Measurements from ENCODE around the gene FLACC1. TPM values are rescaled to one million over a fixed set of nuclear protein-coding genes. Genes with fewer than 3 reads are reported as not detected.

FLACC1 gene
- polyA plus RNA-seq, 3 donors, result 1.0 to 2.3 (median 2.3) TPM

DNA sequence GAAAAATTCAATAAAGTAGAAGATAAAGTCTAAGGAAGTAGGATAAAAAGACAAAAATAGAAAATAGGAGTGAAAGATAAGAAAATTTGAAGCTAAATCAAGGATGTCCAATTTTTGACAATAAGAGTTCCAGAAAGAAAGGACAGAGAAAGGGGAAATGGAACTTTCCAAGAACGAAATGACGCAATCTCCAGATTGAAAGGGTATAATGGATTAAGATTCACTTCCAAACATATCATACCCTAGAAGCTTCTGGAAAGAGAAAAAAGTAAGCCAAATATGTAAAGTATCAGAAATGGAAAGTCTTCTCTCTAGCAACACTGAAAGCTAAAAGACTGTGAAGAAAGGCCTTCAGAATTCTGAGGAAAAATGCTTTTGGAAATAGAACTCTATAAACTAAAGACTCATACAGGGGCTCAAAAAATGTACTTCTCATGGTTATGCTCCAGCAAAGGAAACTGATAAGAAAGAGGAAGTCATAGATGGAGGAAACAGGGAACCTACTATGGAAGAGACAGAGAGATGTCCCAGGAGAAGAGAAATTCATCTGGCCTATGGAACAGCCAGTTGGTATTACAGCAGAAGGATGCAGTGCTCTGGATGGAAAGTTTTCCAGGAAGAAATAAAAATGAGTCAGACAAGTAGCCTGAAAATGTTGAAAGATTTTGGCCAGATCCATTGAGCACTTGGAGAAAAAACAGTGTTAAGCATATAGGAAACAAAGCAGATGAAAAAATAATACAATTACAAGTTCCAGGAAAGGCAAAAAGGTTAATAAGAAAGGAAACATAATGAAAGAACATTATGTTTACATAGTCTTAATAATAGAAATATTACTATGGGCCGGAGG, 76.7 kb downstream of the FLACC1 start:
- no peak for DNase-seq (ENCODE audit: low read depth in 3 of 3, low spot score in 2 of 3)

DNA sequence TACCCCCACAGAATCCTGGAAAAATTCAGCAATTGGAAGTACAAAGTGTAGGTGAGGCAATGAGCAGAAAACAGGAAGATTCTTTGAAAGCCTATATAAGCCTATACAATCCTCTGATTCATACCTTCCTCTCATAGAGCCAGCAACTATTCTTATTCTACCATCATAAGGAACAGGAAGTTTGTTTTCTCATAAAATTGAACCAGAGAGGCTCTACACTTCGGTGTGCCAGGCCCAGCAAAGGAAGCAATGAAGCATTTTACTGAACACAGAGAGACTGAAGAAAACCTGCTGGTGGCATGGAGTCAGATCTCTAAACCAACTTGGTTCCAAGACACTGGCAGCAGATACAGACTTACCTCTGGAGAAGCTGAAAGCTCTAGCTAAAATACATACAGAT, 78.1 kb downstream of the FLACC1 start:
- no peak for DNase-seq (ENCODE audit: low read depth in 3 of 3, low spot score in 2 of 3)

DNA sequence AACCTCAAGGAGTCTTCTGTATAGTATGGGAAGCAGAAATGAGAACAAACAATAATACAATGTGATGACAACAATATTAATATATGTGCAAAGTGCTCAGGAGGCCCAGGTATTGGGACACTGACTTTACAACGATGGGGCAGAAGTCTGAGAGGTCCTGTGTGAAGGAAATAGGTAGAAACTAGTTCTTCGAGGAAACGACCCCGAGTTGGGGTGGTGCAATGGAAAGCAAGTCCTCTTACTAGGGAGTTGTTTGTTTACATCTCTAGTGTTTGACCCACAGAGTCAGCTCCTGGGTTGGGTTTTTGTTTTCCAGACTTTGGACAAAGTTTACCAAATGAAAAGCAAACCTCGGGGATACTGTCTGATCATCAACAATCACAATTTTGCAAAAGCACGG, 80.6 kb downstream of the FLACC1 start:
- no peak for DNase-seq (ENCODE audit: low read depth in 3 of 3, low spot score in 2 of 3)

DNA sequence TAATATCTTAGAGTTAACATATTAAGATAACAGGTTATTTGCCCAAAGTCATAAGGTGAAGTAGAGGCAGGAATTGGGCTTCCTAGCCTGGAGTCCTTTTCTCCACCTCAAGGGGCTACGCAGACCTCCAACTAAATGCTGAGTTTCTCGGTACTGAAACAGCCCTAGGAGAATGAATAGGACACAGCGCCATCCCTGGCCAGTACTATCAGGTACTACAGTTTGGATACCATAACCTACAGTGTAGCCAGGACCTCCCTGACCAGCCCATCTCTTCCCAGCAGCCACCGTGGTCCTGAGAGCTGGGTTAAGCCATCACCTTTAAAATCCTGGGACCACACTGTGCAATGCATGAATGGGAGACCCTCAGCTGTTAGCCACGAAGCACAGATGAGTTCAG, 81.2 kb downstream of the FLACC1 start:
- DNase-seq (ENCODE audit: low read depth in 3 of 3, low spot score in 2 of 3), result no peak

DNA sequence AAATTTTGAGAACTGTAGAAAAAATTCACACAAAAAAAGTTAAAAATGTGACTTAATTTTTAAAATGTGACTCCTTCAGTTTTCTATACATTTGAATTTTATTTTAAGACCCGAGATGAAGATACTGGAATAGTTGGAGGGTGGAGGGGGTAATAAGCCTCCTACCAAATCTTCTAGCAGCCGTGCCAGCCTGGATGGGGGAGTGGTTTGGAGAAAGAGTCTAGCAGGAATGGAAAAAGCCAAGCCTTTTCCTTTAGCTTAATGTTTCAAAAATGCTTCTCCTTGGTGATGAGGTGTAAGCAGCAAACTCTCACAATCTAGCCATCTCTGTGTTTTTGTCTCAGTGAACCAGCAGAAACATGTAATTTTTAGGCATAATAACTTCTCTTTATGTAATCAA, 82.1 kb downstream of the FLACC1 start:
- DNase-seq (ENCODE audit: low read depth in 3 of 3, low spot score in 2 of 3), result no peak

DNA sequence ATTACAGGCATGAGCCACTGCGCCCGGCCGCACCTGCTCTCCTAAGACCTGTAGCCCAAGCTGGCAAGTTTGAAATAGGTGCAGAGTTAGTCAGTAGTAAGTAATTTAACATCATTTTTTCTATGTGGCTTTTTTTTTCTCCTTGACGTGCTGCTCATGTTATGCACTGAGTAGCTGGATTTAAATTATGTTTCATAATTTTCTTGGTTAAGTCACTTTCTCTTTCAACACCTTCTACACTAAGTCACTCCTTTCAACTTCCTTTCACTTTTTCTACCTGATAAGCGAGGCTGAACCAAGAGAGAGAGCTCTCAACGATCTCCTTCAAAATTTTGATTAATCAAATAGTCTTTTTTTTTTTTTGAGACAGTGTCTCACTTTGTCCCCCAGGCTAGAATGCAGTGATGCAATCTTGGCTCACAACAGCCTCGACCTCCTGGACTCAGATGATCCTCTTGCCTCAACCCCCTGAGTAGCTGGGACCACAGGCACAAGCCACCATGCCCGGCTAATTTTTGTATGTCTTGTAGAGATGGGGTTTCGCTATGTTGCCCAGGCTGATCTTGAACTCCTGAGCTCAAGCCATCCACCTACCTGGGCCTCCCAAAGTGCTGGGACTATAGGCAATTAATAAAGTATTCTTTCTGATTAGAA, 83.7 kb downstream of the FLACC1 start:
- DNase-seq (ENCODE audit: low read depth in 3 of 3, low spot score in 2 of 3), result no peak

DNA sequence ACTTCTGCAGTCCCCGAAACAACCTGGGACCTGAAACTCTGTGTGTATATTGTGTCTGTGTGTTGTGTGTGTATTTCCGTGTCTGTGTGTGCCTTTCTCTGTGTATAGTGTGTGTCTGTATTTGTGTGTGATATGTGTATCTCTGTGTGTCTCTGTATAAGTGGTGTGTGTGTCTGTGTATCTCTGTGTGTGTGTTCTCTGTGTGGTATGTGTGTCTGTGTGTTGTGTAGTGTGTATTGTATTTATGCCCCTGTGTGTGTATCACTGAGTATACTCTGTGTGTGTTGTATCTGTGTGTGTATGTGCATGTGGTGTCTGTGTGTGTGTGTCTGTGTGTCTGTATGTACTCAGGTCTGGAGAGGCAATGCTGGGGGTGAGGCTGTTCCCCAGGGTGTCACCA, 85.2 kb downstream of the FLACC1 start:
- DNase-seq (ENCODE audit: low read depth in 3 of 3, low spot score in 2 of 3), result no peak

DNA sequence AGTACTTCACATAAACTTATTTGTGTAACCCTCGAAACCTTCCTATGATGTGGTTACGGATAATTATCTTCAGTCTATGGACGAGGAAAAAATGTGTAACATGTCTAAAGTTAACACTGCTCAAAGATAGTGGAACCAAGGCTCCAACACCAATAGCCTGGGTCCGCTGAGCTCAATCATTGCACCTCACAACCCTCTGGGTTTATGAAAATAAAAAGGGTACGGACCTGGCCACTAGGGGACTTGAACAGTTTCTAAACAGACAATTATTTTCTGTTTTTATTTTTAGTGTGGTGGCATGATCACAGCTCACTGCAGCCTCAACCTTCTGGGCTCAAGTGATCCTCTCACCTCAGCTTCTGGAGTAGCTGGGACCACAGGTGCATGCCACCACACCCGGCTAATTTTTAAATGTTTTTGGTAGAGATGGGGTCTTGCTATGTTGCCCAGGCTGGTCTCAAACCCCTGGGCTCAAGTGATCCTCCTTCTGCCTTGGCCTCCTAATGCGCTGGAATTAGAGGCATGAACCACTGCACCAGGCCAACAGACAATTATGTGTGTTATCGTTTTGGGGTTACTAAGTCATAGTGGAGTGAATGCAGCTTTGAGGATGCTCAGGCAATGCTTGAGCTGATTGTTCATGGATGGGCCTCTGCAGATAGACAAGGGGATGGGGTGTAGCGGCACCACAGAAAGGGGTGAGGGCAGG, 86.7 kb downstream of the FLACC1 start:
- DNase-seq (ENCODE audit: low read depth in 3 of 3, low spot score in 2 of 3), result no peak

DNA sequence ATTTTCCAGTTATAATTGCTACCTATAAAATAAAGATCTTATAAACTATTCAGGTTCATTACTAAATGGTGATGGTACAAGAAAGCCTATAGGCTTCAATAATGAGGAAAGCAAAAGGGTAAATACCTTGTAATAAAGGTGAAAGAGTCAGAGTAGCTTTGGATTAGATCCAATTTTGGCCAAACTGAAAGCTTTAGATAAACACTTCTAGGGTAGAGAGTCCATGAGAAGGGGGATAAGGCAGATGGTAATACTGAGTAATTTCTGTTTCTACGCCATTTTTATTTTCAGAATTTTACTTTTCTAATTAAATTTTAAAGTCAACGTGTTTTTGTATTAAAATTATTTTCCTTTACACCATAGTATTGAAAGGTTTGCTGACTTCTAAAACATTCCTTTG, 87.4 kb downstream of the FLACC1 start:
- no peak for DNase-seq (ENCODE audit: low read depth in 3 of 3, low spot score in 2 of 3)

DNA sequence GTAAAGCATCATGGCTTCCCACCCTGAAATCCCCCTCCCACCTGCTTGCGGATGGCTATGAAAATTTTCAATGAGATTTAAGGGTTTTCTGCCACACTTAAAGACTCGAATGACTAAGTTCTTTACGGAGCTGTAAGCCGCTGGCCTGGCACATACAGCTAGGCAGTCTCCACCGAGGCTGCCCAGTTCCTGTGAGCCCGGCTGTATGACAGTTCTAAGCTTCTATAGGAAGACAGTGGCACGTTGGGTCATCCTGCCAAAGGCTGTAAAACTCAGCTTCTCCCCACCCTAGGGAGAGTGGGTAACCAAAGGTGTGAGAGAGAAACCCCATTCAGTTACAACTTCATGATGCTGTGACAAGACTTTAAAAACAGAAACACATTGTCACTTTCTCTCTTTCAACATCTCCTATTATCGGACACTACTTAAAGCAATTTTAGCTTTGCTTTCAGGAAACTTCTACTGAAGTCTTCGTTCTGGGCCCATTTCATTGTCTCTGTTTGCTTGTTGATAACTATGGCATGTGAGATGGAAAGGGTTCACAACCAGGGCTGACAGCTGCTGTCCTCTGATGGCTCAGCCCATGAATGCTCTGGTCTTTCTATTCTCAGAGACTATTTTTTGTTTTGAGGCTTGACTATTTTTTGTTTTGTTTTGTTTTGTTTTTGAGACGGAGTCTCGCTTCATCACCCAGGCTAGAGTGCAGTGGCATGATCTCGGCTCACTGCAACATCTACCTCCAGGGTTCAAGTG, 89.7 kb downstream of the FLACC1 start:
- DNase-seq (ENCODE audit: low read depth in 3 of 3, low spot score in 2 of 3), result no peak

DNA sequence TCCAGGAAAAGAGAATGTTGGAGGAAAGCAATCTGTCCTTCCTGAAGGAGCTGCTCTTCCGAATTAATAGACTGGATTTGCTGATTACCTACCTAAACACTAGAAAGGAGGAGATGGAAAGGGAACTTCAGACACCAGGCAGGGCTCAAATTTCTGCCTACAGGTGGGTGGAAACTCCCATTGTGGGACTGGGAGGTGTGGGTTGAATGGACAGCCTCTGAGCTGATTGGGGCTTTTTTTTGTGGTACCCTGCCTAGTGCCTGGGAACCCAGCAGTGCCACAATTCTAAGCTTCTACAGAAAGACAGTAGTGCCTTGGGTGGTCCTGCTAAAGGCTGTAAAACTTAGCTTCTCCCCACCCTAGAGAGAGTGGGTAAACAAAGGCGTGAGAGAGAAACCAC, 90.5 kb downstream of the FLACC1 start:
- DNase-seq (ENCODE audit: low read depth in 3 of 3, low spot score in 2 of 3), result no peak

DNA sequence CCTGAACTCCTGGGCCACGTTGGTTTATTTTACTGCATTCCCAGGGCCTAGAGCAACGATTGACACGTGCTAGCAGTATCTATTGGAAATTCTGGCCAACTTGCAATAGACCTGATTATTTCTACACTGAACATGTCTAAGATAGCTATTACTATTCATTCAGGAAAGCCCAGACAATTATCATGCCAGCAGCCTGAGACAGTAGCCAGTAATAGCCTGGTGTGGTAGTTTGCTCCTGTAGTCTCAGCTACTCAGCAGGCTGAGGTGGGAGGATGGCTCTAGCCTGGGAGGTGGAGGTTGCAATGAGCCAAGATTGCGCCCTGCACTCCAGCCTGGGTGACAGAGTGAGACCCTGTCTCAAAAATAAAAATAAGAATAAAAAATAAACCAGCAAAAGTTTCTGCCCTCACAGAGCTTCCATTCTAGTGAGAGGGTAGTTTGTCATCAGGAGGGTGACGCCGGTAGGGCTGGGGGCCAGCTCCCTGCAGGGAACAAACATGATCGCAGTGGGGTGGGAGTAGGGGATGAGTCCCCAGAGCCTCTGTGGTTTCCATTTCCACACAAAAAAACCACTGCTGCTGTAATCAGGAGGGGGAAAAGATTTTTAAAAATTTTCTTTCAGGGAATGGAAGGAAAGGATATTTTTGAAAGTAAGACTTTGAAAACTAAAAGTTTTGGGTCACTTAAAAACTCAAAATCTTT, 92.5 kb downstream of the FLACC1 start:
- DNase-seq (ENCODE audit: low read depth in 3 of 3, low spot score in 2 of 3), result no peak

DNA sequence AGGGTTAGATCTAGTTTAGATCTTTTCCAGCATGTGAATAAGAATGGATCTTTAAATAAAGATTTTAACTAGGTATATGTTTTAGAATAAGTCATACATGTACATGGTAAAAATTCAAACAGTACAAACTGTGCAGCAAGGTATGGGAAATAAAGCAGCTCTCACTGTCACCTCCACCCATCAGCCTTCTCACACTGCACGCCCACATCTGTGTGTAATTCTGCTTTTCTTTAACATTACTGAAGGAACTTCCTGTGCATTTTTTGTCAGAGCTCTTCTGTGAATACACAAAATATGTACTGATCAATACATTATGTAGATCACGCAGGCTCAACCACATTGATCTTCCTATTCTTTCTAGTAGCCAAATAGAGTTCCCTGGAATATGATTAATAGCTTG, 93.4 kb downstream of the FLACC1 start:
- DNase-seq (ENCODE audit: low read depth in 3 of 3, low spot score in 2 of 3), result no peak

DNA sequence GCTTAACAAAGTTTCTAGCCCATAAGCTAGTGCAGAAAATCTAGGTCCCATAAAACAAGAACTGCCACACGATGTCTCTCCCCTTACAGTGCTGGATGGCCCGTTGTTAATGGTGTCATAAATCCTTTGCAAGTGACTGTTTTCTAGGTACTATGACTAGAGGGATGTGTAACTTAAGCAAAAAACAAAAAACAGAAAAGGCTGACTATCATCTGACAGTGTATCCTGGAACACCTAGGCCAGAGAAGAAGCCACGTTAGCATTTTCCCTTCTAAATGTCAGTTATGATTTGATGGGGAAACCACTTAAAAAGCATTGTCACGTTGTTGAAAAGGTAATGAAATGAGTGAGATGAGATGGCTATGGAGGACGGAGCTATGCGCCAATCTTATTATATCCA, 94.4 kb downstream of the FLACC1 start:
- peak in 1 of 3 donors; percentile 29 for DNase-seq (ENCODE audit: low read depth in 3 of 3, low spot score in 2 of 3)

DNA sequence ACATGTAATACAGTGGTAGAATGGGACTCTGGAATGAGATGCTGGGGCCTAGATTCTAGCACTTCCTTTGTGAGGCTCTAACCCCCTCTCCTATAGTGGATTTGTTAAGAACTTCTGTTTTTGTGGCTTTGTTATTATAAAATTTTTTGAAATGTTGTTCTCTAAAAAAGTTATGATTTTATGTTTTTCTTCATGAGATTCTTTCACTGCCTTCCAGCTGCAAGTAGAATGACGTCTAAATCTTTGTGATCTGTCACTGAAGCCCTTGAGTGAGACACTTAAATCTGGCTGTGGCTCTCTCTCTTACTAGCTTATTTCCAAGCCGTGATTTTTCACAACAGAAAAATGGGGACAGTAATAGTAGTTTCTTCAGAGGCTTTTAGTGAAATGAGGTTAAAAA, 95.2 kb downstream of the FLACC1 start:
- no peak for DNase-seq (ENCODE audit: low read depth in 3 of 3, low spot score in 2 of 3)

DNA sequence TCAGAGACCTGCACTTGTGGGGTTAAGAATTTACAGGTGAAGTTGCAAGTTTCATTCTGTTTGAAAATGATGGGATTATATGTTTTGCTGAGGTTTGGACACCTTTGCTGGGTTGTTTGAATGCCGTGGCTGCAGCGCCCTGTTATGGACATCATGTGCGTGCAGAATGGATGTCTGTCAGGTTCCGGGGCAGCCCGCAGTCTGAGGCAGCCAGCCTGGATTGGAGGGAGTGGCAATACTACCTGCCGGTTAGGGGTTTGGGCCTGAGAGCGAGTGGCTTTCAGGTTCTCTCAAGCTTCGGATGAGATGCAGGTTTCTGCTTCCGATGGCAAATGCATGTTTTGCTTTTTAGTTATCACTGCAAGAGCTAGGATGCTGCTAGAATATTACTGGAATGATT, 95.7 kb downstream of the FLACC1 start:
- no peak for DNase-seq (ENCODE audit: low read depth in 3 of 3, low spot score in 2 of 3)

DNA sequence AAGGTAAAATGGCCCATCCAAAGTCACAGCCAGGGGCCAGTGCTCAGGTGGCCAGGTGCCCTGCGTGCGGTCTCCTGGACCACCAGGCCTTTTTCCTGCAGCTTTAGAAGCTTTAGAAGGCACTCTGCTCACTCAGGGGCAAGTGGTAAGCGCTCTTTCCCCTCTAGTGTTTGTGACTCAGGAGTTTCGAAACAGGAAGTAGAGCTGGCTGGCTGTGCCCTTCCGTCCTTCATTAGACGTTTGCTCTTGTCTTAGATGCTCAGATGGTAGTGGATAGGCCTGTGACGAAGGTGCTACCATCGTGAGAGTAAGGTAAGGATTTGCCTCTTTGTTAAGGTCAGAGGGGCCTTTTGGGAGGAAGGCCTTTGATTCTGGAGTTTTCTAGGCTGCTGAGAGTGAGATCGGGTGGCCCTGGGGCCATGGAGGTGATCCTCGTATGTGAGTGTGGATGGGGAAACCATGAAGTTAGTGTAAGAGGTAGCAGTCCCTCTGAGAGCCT, 96.8 kb downstream of the FLACC1 start, which contains the start of gene CASP8:
Gene CASP8 (plus strand): TSS at position 235 of the 499 bp plus-strand sequence. CDS start 5,951 bp downstream, outside the sequence.
- no peak for DNase-seq (ENCODE audit: low read depth in 3 of 3, low spot score in 2 of 3)

DNA sequence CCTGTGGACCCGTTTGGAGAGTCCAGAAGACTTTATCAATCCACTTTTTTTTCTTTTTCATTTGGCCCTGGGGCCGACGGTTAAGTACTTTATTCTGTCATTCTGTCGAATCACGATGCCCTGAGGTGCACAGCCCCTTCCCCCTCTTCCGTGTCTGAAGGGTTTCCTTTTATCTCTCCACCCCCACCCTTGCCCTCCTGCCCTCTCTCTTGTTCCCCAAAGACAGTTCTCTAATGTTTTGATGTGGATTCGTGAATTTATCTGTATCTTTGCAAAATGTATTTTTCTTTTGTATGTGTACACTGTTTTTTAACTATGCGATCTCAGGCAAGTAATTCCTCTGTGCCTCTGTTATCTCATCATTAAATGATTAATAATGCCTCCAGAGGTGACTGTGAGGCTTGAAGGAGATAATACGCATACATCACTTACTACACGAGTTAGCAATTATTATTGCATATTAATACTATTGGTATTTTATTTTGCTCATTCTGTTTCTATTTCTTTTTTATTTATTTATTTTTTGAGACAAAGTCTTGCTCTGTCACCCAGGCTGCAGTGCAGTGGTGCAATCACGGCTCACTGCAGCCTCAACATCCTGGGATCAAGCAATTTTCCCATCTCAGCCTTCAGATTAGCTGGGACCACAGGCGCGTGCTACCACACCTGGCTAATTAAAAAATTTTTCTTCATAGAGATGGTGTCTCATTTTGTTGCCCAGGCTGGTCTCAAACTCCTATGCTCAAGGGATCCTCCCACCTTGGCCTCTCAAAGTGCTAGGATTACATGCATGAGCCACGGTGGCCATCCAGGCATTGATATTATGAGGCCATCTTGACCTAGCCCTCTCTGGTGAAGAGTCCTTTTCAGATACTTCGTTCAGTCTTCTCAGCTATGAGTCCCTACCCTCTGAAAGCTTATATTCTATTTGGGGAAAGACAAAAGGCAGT, 98.2 kb downstream of the FLACC1 start:
- no peak for DNase-seq (ENCODE audit: low read depth in 3 of 3, low spot score in 2 of 3)

Measured in right renal cortex interstitium (tissue), 3 donors.